AG10803 (cell line): ENCODE data around the gene SLC34A1.
"Not testable (repeated sequence)": the region's sequence is repeated elsewhere in the genome, so short reads cannot be mapped to it uniquely, and the experiment has no call there.

Experiments
- DNase-seq: peaks from one replicate; pipeline ENCODE4 v3.0.0; 2010; ENCODE audit warnings: low read depth
- H3K4me3 ChIP-seq: 2 replicates; pipeline ENCODE4 v1.5.1; 2011; ENCODE audit warnings: mild to moderate bottlenecking, low read length, control low read depth
- CTCF ChIP-seq: conservative IDR thresholded peaks from 2 replicates; pipeline ENCODE4 v1.5.1; 2011; ENCODE audit warnings: mild to moderate bottlenecking, low read length, control low read depth, inconsistent platforms

SLC34A1 gene

GRCh38 chr5:177409043-177409801, 25.0 kb downstream of the SLC34A1 start, which contains the start of gene F12:
TSS of gene F12 (minus strand) at chr5:177409564. CDS start at chr5:177409527, 37 bp downstream.
- no peak for TF ChIP-seq CTCF

GRCh38 chr5:177410575-177410974, 26.3 kb downstream of the SLC34A1 start:
- no peak for DNase-seq
- no peak overlapping the region for H3K4me3 ChIP-seq
- TF ChIP-seq CTCF: no peak

More at GRCh38 chr5:177409043-177409801, 25.0 kb downstream of the SLC34A1 start, which contains the start of gene F12:
- H3K4me3 ChIP-seq: no peak within 1 kb of the TSS
- DNase-seq: no peak

- TF ChIP-seq CTCF: no peak
- DNase-seq: no peak
- no peak overlapping the region for H3K4me3 ChIP-seq
Observed at GRCh38 chr5:177412603-177413233, 28.5 kb downstream of the SLC34A1 start.

- TF ChIP-seq CTCF: no peak
- no peak overlapping the region for H3K4me3 ChIP-seq
- no peak for DNase-seq
Observed at GRCh38 chr5:177414481-177414880, 30.2 kb downstream of the SLC34A1 start.

GRCh38 chr5:177417081-177417480, 32.8 kb downstream of the SLC34A1 start:
- not testable (repeated sequence) for DNase-seq, H3K4me3 ChIP-seq

GRCh38 chr5:177419046-177419445, 34.8 kb downstream of the SLC34A1 start:
- DNase-seq: peak; percentile 79
- no peak for TF ChIP-seq CTCF
- no peak overlapping the region for H3K4me3 ChIP-seq

GRCh38 chr5:177420472-177420871, 36.2 kb downstream of the SLC34A1 start:
- DNase-seq, H3K4me3 ChIP-seq: not testable (repeated sequence)

- no peak for TF ChIP-seq CTCF
- peak; percentile 19 for DNase-seq
- H3K4me3 ChIP-seq: no peak overlapping the region
Observed at GRCh38 chr5:177421062-177421798, 37.0 kb downstream of the SLC34A1 start.
